ENCODE measurements around the gene TCF3.

Gene TCF3

GRCh38 chr19:1574354-1575136 lies 77.9 kb downstream of the TCF3 start:
- no peak for TF ChIP-seq CTCF (IDR thresholded peaks at IDR 0.05; ENCODE audit: unreplicated experiment in 3 of 3)
- no peaks in the 10 kb centered on the region for H3K4me1 Mint-ChIP-seq
- H3K27ac Mint-ChIP-seq, result no peak overlapping the region
- peaks cover 7% of the 10 kb centered on the region for H3K36me3 Mint-ChIP-seq (ENCODE audit: low read depth)
- peaks cover 4% of the 10 kb centered on the region for H3K27me3 Mint-ChIP-seq (ENCODE audit: low read depth)
- no peak overlapping the region for H3K4me3 Mint-ChIP-seq
- H3K9me3 Mint-ChIP-seq, result no peaks in the 10 kb centered on the region

- H3K9me3 Mint-ChIP-seq, result no peaks in the 10 kb centered on the region
- no peak for TF ChIP-seq CTCF (IDR thresholded peaks at IDR 0.05; ENCODE audit: unreplicated experiment in 3 of 3)
- no peaks in the 10 kb centered on the region for H3K4me1 Mint-ChIP-seq
- peaks cover 4% of the 10 kb centered on the region for H3K36me3 Mint-ChIP-seq (ENCODE audit: low read depth)
- no peak overlapping the region for H3K4me3 Mint-ChIP-seq
- H3K27ac Mint-ChIP-seq, result no peak overlapping the region
- H3K27me3 Mint-ChIP-seq (ENCODE audit: low read depth), result peaks cover 5% of the 10 kb centered on the region
These were observed 79.6 kb downstream of the TCF3 start for GRCh38 chr19:1572795-1573194.

GRCh38 chr19:1571358-1571757 lies 81.1 kb downstream of the TCF3 start:
- no peaks in the 10 kb centered on the region for H3K9me3 Mint-ChIP-seq
- no peak for TF ChIP-seq CTCF (IDR thresholded peaks at IDR 0.05; ENCODE audit: unreplicated experiment in 3 of 3)
- peak overlapping the region in 2 of 3 experiments; percentile 46 to 57 for H3K27ac Mint-ChIP-seq
- H3K36me3 Mint-ChIP-seq (ENCODE audit: low read depth), result peaks cover 4% of the 10 kb centered on the region
- peak overlapping the region; percentile 41 to 74 (median 49) for H3K4me3 Mint-ChIP-seq
- H3K4me1 Mint-ChIP-seq, result no peaks in the 10 kb centered on the region
- H3K27me3 Mint-ChIP-seq (ENCODE audit: low read depth), result peaks cover 5% of the 10 kb centered on the region

GRCh38 chr19:1570836-1571235 lies 81.6 kb downstream of the TCF3 start:
- TF ChIP-seq CTCF (IDR thresholded peaks at IDR 0.05; ENCODE audit: unreplicated experiment in 3 of 3), result no peak
- Mint-ChIP-seq H3K27me3 (ENCODE audit: low read depth) (peaks cover 5% of the 10 kb centered on the region), H3K4me1 (no peaks in the 10 kb centered on the region), H3K4me3 (peak overlapping the region; percentile 81 to 86 (median 82)), H3K27ac (no peak overlapping the region), H3K9me3 (no peaks in the 10 kb centered on the region), H3K36me3 (ENCODE audit: low read depth) (peaks cover 3% of the 10 kb centered on the region)

GRCh38 chr19:1569997-1570396 lies 82.4 kb downstream of the TCF3 start:
- no peaks in the 10 kb centered on the region for H3K9me3 Mint-ChIP-seq
- peaks cover 3% of the 10 kb centered on the region for H3K36me3 Mint-ChIP-seq (ENCODE audit: low read depth)
- peak overlapping the region in 2 of 3 experiments; percentile 65 to 74 for H3K27ac Mint-ChIP-seq
- H3K4me3 Mint-ChIP-seq, result peak overlapping the region; percentile 81 to 86 (median 82)
- H3K4me1 Mint-ChIP-seq, result no peaks in the 10 kb centered on the region
- peaks cover 5% of the 10 kb centered on the region for H3K27me3 Mint-ChIP-seq (ENCODE audit: low read depth)
- no peak for TF ChIP-seq CTCF (IDR thresholded peaks at IDR 0.05; ENCODE audit: unreplicated experiment in 3 of 3)

Measured in nephron (organoid).